Measurements from ENCODE around the gene HIBCH. TPM values are rescaled to one million over a fixed set of nuclear protein-coding genes. Genes with fewer than 3 reads are reported as not detected.

HIBCH gene
- polyA plus RNA-seq, 1 of the 3 experiments (the other 2 are of a cell fraction) = 8.4 TPM

- 95% methylated on average over 5 of the region's 5 CpGs for WGBS (ENCODE audit: low lambda C conversion rate)
- Histone ChIP-seq H3F3A (replicated peaks; ENCODE audit: insufficient read depth) (no peaks in the 10 kb centered on the region), H2AFZ (ENCODE audit: low read depth) (no peak overlapping the region), H3K79me2 (ENCODE audit: insufficient read depth) (no peaks in the 10 kb centered on the region), H3K9me2 (no peaks in the 10 kb centered on the region), H3K9me3 (no peaks in the 10 kb centered on the region), H3K4me2 (no peak overlapping the region), H4K20me1 (ENCODE audit: insufficient read depth) (no peaks in the 10 kb centered on the region), H3K27me3 (ENCODE audit: insufficient read depth) (no peaks in the 10 kb centered on the region), H3K9ac (no peak overlapping the region), H3K4me1 (ENCODE audit: control insufficient read depth in 1 of 2, insufficient read depth in 2 of 2, low read depth in 1 of 2, low read length in 1 of 2) (peaks cover 0 to 15% of the 10 kb centered on the region in 2 experiments; a peak in 1 of 4 replicates), H3K4me3 (ENCODE audit: low read depth in 2 of 2, low read length in 1 of 2) (no peak overlapping the region), H3K27ac (ENCODE audit: low read depth in 2 of 2, low read length in 1 of 2) (no peak overlapping the region), H3K36me3 (replicated peaks in 1 of 2; ENCODE audit: control insufficient read depth in 1 of 2, insufficient read depth in 2 of 2, low read length in 1 of 2) (peaks cover 9 to 15% of the 10 kb centered on the region in 2 experiments)
- DNase-seq = no peak
- CTCF ChIA-PET = no interaction called here
- TF ChIP-seq REST (IDR thresholded peaks at IDR 0.05; ENCODE audit: low read depth, low read length) (no peak), FOXM1 (IDR thresholded peaks at IDR 0.05; ENCODE audit: low read depth) (no peak), TCF12 (IDR thresholded peaks at IDR 0.05) (no peak), POLR2AphosphoS5 (IDR thresholded peaks at IDR 0.05; ENCODE audit: low read depth, low read length) (no peak), RAD21 (IDR thresholded peaks at IDR 0.05; ENCODE audit: low read length) (no peak), EZH2phosphoT487 (IDR thresholded peaks at IDR 0.05; ENCODE audit: borderline replicate concordance, low read depth) (no peak), SMC3 (IDR thresholded peaks at IDR 0.05; ENCODE audit: low read depth, low read length) (no peak), GATA2 (CRISPR knock-in tag; IDR thresholded peaks at IDR 0.05) (no peak), USF2 (IDR thresholded peaks at IDR 0.05; ENCODE audit: borderline replicate concordance, low read depth, low read length) (no peak), MXI1 (IDR thresholded peaks at IDR 0.05; ENCODE audit: low read depth, low read length) (no peak)
- TF ChIP-seq, protein P1, sequence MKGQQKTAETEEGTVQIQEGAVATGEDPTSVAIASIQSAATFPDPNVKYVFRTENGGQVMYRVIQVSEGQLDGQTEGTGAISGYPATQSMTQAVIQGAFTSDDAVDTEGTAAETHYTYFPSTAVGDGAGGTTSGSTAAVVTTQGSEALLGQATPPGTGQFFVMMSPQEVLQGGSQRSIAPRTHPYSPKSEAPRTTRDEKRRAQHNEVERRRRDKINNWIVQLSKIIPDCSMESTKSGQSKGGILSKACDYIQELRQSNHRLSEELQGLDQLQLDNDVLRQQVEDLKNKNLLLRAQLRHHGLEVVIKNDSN (IDR thresholded peaks at IDR 0.05; ENCODE audit: borderline replicate concordance, low read depth) = no peak
- TF ChIP-seq, protein P2, sequence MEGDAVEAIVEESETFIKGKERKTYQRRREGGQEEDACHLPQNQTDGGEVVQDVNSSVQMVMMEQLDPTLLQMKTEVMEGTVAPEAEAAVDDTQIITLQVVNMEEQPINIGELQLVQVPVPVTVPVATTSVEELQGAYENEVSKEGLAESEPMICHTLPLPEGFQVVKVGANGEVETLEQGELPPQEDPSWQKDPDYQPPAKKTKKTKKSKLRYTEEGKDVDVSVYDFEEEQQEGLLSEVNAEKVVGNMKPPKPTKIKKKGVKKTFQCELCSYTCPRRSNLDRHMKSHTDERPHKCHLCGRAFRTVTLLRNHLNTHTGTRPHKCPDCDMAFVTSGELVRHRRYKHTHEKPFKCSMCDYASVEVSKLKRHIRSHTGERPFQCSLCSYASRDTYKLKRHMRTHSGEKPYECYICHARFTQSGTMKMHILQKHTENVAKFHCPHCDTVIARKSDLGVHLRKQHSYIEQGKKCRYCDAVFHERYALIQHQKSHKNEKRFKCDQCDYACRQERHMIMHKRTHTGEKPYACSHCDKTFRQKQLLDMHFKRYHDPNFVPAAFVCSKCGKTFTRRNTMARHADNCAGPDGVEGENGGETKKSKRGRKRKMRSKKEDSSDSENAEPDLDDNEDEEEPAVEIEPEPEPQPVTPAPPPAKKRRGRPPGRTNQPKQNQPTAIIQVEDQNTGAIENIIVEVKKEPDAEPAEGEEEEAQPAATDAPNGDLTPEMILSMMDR (IDR thresholded peaks at IDR 0.05) = no peak
- TF ChIP-seq, protein P3, sequence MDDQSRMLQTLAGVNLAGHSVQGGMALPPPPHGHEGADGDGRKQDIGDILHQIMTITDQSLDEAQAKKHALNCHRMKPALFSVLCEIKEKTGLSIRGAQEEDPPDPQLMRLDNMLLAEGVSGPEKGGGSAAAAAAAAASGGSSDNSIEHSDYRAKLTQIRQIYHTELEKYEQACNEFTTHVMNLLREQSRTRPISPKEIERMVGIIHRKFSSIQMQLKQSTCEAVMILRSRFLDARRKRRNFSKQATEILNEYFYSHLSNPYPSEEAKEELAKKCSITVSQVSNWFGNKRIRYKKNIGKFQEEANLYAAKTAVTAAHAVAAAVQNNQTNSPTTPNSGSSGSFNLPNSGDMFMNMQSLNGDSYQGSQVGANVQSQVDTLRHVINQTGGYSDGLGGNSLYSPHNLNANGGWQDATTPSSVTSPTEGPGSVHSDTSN (IDR thresholded peaks at IDR 0.05) = no peak
- POLR2A ChIA-PET = no interaction called here
These were observed 100.4 kb downstream of the HIBCH start for GRCh38 chr2:190219186-190219585.

Measured in SK-N-SH (cell line).